Sciatic nerve (tissue), 2 donors: Measurements from ENCODE around the gene C1QL4. TPM values are rescaled to one million over a fixed set of nuclear protein-coding genes. Genes with fewer than 3 reads are reported as not detected.

Experiments
- ATAC-seq: fragments of 200-7000 bp; cut with Tn5 transposase; one replicate; pipeline ENCODE4 v1.9.1; 2020; ENCODE audit warnings: mild to moderate bottlenecking, moderate library complexity
- DNase-seq: peaks from one replicate; pipeline ENCODE4 v3.0.0-alpha.2; 2020; ENCODE audit warnings: low spot score
- intact Hi-C: fragments of 100-400 bp; cut with DNase I; formaldehyde crosslinking; loops from one replicate; pipeline ENCODE4 v1.14.2; 2022
- total RNA-seq: library from RNA; stranded (reverse); fragmentation: NEBNext Ultra II Directional; extraction: Animal tissue kit (Norgen Biotek cat#: 25700); gene quantifications from one replicate; pipeline ENCODE4 v1.2.1, GENCODE V29; 2021
- donor health status: DM: no; HTN: no; CAD: no.
- donor health status: DM: no; HTN: no; CAD: no.

The C1QL4 gene
- total RNA-seq, 1 donor from 2014 or later: not detected

GRCh38 chr12:49352351-49352750, 15.4 kb upstream of the C1QL4 start:
- DNase-seq (no peak), ATAC-seq (no peak)
- intact Hi-C loops: no loop called here

GRCh38 chr12:49349266-49349665, 12.3 kb upstream of the C1QL4 start:
- intact Hi-C loops: no loop called here
- no peak for ATAC-seq
- DNase-seq: no peak

GRCh38 chr12:49348781-49349180, 11.8 kb upstream of the C1QL4 start:
- no peak for DNase-seq
- intact Hi-C loops: no loop called here
- ATAC-seq: no peak

- ATAC-seq (peak; percentile 82), DNase-seq (no peak)
These were observed 10.6 kb upstream of the C1QL4 start for GRCh38 chr12:49347311-49348193.

GRCh38 chr12:49346659-49347310, 9.8 kb upstream of the C1QL4 start, which contains the start of gene DNAJC22:
TSS of gene DNAJC22 (plus strand) at chr12:49346888. CDS start at chr12:49348873, 1,985 bp downstream.
- DNase-seq: no peak
- intact Hi-C loops: no loop called here
- no peak for ATAC-seq

More at GRCh38 chr12:49347311-49348193, 10.6 kb upstream of the C1QL4 start:
- intact Hi-C loops: no loop called here

GRCh38 chr12:49345825-49346658, 9.1 kb upstream of the C1QL4 start:
- DNase-seq (no peak), ATAC-seq (no peak)
- intact Hi-C loops: no loop called here

- DNase-seq: no peak
- intact Hi-C loops: no loop called here
- no peak for ATAC-seq
These were observed 8.2 kb upstream of the C1QL4 start for GRCh38 chr12:49345051-49345824.

- DNase-seq: no peak
- intact Hi-C loops: no loop called here
- ATAC-seq: no peak
These were observed 7.6 kb upstream of the C1QL4 start for GRCh38 chr12:49344486-49345050.

GRCh38 chr12:49342914-49343731, 6.1 kb upstream of the C1QL4 start:
- DNase-seq (no peak), ATAC-seq (peak; percentile 12)
- intact Hi-C loops: no loop called here

GRCh38 chr12:49342066-49342913, 5.3 kb upstream of the C1QL4 start:
- intact Hi-C loops: no loop called here
- peak; percentile 61 for ATAC-seq
- peak; percentile 85 for DNase-seq

GRCh38 chr12:49341777-49342065, 4.7 kb upstream of the C1QL4 start:
- DNase-seq (no peak), ATAC-seq (no peak)
- intact Hi-C loops: no loop called here

GRCh38 chr12:49340971-49341776, 4.2 kb upstream of the C1QL4 start:
- DNase-seq: no peak
- no peak for ATAC-seq
- intact Hi-C loops: no loop called here

GRCh38 chr12:49340095-49340870, 3.3 kb upstream of the C1QL4 start:
- intact Hi-C loops: no loop called here
- DNase-seq (no peak), ATAC-seq (no peak)

- intact Hi-C loops: no loop called here
- DNase-seq: no peak
- ATAC-seq: no peak
These were observed 2.5 kb upstream of the C1QL4 start for GRCh38 chr12:49339464-49339861.

- DNase-seq (no peak), ATAC-seq (no peak)
- intact Hi-C loops: no loop called here
These were observed 2.0 kb upstream of the C1QL4 start for GRCh38 chr12:49338830-49339463.
